OCI-LY1 (cell line): ENCODE data around the gene ZNF396.

Experiments used
- H2AFZ ChIP-seq: fragments of 200-600 bp; sonication (generic), shearing (Covaris generic); 2 replicates; pipeline ENCODE4 v1.6.0; 2014; ENCODE audit warnings: antibody characterized with exemption, mild to moderate bottlenecking, low read length
- H3F3A ChIP-seq: fragments of 200-600 bp; sonication (generic), shearing (Covaris generic); 2 replicates; pipeline ENCODE4 v1.6.0; 2014; ENCODE audit warnings: mild to moderate bottlenecking, antibody characterized with exemption, low read length, moderate library complexity; ENCODE audit not compliant: insufficient read depth
- H3K27ac ChIP-seq: fragments of 200-600 bp; sonication (generic); 2 replicates; pipeline ENCODE4 v1.5.1; 2014; ENCODE audit warnings: low read length, mixed run types, mild to moderate bottlenecking, low read depth; ENCODE audit not compliant: poor library complexity, severe bottlenecking
- H3K27me3 ChIP-seq: fragments of 200-600 bp; sonication (generic); 2 replicates; pipeline ENCODE4 v1.6.0; 2014; ENCODE audit warnings: antibody characterized with exemption, mild to moderate bottlenecking, low read length, moderate library complexity; ENCODE audit not compliant: insufficient read depth
- H3K36me3 ChIP-seq: fragments of 200-600 bp; sonication (generic); 2 replicates; pipeline ENCODE4 v1.6.1; 2014; ENCODE audit warnings: mild to moderate bottlenecking, antibody characterized with exemption, low read length, moderate library complexity, mixed read lengths; ENCODE audit not compliant: insufficient read depth
- H3K4me1 ChIP-seq: fragments of 200-600 bp; sonication (generic); 2 replicates; pipeline ENCODE4 v1.5.1; 2014; ENCODE audit warnings: mild to moderate bottlenecking, low read length, moderate library complexity; ENCODE audit not compliant: insufficient read depth, severe bottlenecking
- H3K4me2 ChIP-seq: fragments of 200-600 bp; sonication (generic), shearing (Covaris generic); 2 replicates; pipeline ENCODE4 v1.6.1; 2014; ENCODE audit warnings: low read length
- H3K4me3 ChIP-seq: fragments of 200-600 bp; sonication (generic); 2 replicates; pipeline ENCODE4 v1.5.1; 2014; ENCODE audit warnings: low read length, low read depth, mild to moderate bottlenecking, mixed read lengths; ENCODE audit not compliant: poor library complexity, severe bottlenecking
- H3K79me2 ChIP-seq: fragments of 200-600 bp; shearing (Covaris generic); 2 replicates; pipeline ENCODE4 v1.6.1; 2016; ENCODE audit warnings: mixed run types, low read length, mixed read lengths; ENCODE audit not compliant: insufficient read depth
- H3K9ac ChIP-seq: fragments of 200-600 bp; sonication (generic), shearing (Covaris generic); 2 replicates; pipeline ENCODE4 v1.6.1; 2014; ENCODE audit warnings: mild to moderate bottlenecking, low read length, mixed read lengths
- H3K9me2 ChIP-seq: fragments of 200-600 bp; sonication (generic), shearing (Covaris generic); 2 replicates; pipeline ENCODE4 v1.6.1; 2014; ENCODE audit warnings: low read depth, mild to moderate bottlenecking, low read length, mixed read lengths
- H3K9me3 ChIP-seq: fragments of 200-600 bp; shearing (Covaris generic); 2 replicates; pipeline ENCODE4 v1.6.1; 2014; ENCODE audit warnings: low read length, mixed read lengths
- H4K20me1 ChIP-seq: fragments of 200-600 bp; sonication (generic), shearing (Covaris generic); 2 replicates; pipeline ENCODE4 v1.6.0; 2016; ENCODE audit warnings: mild to moderate bottlenecking, low read length; ENCODE audit not compliant: insufficient read depth
- CTCF ChIP-seq: fragments of 200-600 bp; sonication (generic), shearing (Covaris generic); IDR thresholded peaks from 2 replicates; pipeline ENCODE4 v1.5.1; 2017; ENCODE audit warnings: mild to moderate bottlenecking, antibody characterized with exemption, low read length, moderate library complexity, mixed read lengths
- EZH2 ChIP-seq: fragments of 200-600 bp; sonication (generic), shearing (Covaris generic); IDR thresholded peaks from 2 replicates; pipeline ENCODE4 v1.8.0; 2017; ENCODE audit warnings: borderline replicate concordance, mixed run types, mild to moderate bottlenecking, antibody characterized with exemption, low read length, moderate library complexity, mixed read lengths

The ZNF396 gene

GRCh38 chr18:35328868-35329267 is 48.3 kb downstream of the ZNF396 start:
- Histone ChIP-seq H3K4me2 (no peak overlapping the region), H3K9me3 (no peaks in the 10 kb centered on the region), H3K27me3 (no peaks in the 10 kb centered on the region), H3K27ac (no peak overlapping the region), H3K4me3 (no peak overlapping the region), H3K4me1 (no peaks in the 10 kb centered on the region), H3K36me3 (peaks cover 18% of the 10 kb centered on the region), H3K79me2 (no peaks in the 10 kb centered on the region), H3K9ac (no peak overlapping the region), H4K20me1 (no peaks in the 10 kb centered on the region), H2AFZ (no peak overlapping the region), H3K9me2 (no peaks in the 10 kb centered on the region), H3F3A (no peaks in the 10 kb centered on the region)
- TF ChIP-seq EZH2 (no peak), CTCF (no peak)

GRCh38 chr18:35326695-35327387 is 50.3 kb downstream of the ZNF396 start:
- no peak overlapping the region for H3K9ac ChIP-seq
- no peak overlapping the region for H3K4me3 ChIP-seq

GRCh38 chr18:35324926-35325655 is 52.0 kb downstream of the ZNF396 start:
- no peak for TF ChIP-seq CTCF
- TF ChIP-seq EZH2: no peak

More at GRCh38 chr18:35326695-35327387, 50.3 kb downstream of the ZNF396 start:
- Histone ChIP-seq H3K4me1 (no peaks in the 10 kb centered on the region), H3K27me3 (no peaks in the 10 kb centered on the region), H2AFZ (no peak overlapping the region), H3K79me2 (no peaks in the 10 kb centered on the region), H3K9me2 (no peaks in the 10 kb centered on the region), H3K36me3 (no peaks in the 10 kb centered on the region), H3K4me2 (no peak overlapping the region), H3K9me3 (no peaks in the 10 kb centered on the region), H4K20me1 (no peaks in the 10 kb centered on the region), H3F3A (no peaks in the 10 kb centered on the region), H3K27ac (no peak overlapping the region)
- TF ChIP-seq EZH2: no peak
- no peak for TF ChIP-seq CTCF

More at GRCh38 chr18:35324926-35325655, 52.0 kb downstream of the ZNF396 start:
- Histone ChIP-seq H2AFZ (no peak overlapping the region), H3K4me1 (no peaks in the 10 kb centered on the region), H3K4me2 (no peak overlapping the region), H3K9ac (no peak overlapping the region), H3K36me3 (no peaks in the 10 kb centered on the region), H3K9me2 (no peaks in the 10 kb centered on the region), H3K79me2 (no peaks in the 10 kb centered on the region), H3F3A (no peaks in the 10 kb centered on the region), H3K27me3 (no peaks in the 10 kb centered on the region), H3K27ac (no peak overlapping the region), H4K20me1 (no peaks in the 10 kb centered on the region), H3K4me3 (no peak overlapping the region), H3K9me3 (no peaks in the 10 kb centered on the region)
